GM12878 (cell line): Measurements from ENCODE around the gene ABHD14A.

Experiments
- ATF7 ChIP-seq: fragments of 450-650 bp; IDR thresholded peaks from 2 replicates; pipeline ENCODE4 v1.6.1; 2016; ENCODE audit warnings: low read depth, mild to moderate bottlenecking
- CBX3 ChIP-seq: fragments of 200-600 bp; sonication (generic); IDR thresholded peaks from 2 replicates; pipeline ENCODE4 v1.6.1; 2016; ENCODE audit warnings: low read depth, borderline replicate concordance
- EP300 ChIP-seq, 2 experiments: fragments of 150-350 bp in 1 of 2; IDR thresholded peaks; 2 replicates each; pipeline ENCODE4 v1.6.1; 2011 to 2012; ENCODE audit warnings: low read depth in 2 of 2, low read length in 2 of 2, borderline replicate concordance in 1 of 2, improper control_type of control experiment in 1 of 2, inconsistent platforms in 1 of 2; ENCODE audit not compliant: control insufficient read depth in 1 of 2
- KLF5 ChIP-seq: fragments of 450-650 bp; IDR thresholded peaks from 2 replicates; pipeline ENCODE4 v1.6.1; 2014; ENCODE audit warnings: mild to moderate bottlenecking; ENCODE audit not compliant: partially characterized antibody
- ZNF622 ChIP-seq: fragments of 450-650 bp; IDR thresholded peaks from 2 replicates; pipeline ENCODE4 v1.6.1; 2017; ENCODE audit warnings: mild to moderate bottlenecking, inconsistent platforms
- TF ChIP-seq, protein P1 (sequence below), 3 experiments: IDR thresholded peaks in 2 of 3; conservative IDR thresholded peaks in 1 of 3; 2 replicates each; pipeline ENCODE4 v1.5.1; 2011; ENCODE audit warnings: low read depth in 3 of 3, low read length in 3 of 3, mild to moderate bottlenecking in 3 of 3, control low read depth in 2 of 3, moderate library complexity in 2 of 3, inconsistent platforms in 1 of 3, mixed read lengths in 1 of 3; ENCODE audit not compliant: control insufficient read depth in 2 of 3, insufficient read depth in 1 of 3; ENCODE audit errors: extremely low read depth in 1 of 3
- TF ChIP-seq, protein P2 (sequence below): IDR thresholded peaks from 2 replicates; pipeline ENCODE4 v1.6.1; 2012; ENCODE audit warnings: mild to moderate bottlenecking, low read depth, low read length

DNA sequence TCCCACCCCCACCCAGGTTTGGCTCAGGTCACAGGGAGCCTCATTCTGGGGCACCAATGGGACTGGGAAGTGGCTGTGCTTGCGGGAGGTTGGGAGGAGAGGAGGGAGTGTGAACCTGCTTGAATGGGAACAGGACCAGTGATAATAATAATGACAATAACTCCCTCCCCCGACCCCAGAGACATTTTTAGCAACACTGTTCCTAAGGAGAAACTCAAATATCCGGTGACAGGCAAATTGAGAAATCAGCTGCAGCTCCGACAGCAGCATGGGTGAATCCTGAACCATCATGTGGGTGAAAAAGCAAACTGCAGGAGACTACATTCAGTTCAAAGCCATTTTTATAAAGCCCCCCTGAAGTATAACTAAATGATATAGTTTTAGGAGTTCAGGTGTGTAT is 32.4 kb downstream of the ABHD14A start:
- TF ChIP-seq, protein P1, sequence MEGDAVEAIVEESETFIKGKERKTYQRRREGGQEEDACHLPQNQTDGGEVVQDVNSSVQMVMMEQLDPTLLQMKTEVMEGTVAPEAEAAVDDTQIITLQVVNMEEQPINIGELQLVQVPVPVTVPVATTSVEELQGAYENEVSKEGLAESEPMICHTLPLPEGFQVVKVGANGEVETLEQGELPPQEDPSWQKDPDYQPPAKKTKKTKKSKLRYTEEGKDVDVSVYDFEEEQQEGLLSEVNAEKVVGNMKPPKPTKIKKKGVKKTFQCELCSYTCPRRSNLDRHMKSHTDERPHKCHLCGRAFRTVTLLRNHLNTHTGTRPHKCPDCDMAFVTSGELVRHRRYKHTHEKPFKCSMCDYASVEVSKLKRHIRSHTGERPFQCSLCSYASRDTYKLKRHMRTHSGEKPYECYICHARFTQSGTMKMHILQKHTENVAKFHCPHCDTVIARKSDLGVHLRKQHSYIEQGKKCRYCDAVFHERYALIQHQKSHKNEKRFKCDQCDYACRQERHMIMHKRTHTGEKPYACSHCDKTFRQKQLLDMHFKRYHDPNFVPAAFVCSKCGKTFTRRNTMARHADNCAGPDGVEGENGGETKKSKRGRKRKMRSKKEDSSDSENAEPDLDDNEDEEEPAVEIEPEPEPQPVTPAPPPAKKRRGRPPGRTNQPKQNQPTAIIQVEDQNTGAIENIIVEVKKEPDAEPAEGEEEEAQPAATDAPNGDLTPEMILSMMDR (IDR thresholded peaks at IDR 0.05 in 2 of 3, conservative IDR thresholded peaks at IDR 0.05 in 1 of 3; ENCODE audit: control insufficient read depth in 2 of 3, extremely low read depth in 1 of 3, insufficient read depth in 1 of 3, low read depth in 3 of 3, low read length in 3 of 3), result no peak
- TF ChIP-seq EP300 (IDR thresholded peaks at IDR 0.05; ENCODE audit: borderline replicate concordance in 1 of 2, control insufficient read depth in 1 of 2, low read depth in 2 of 2, low read length in 2 of 2), result no peak
- TF ChIP-seq, protein P2, sequence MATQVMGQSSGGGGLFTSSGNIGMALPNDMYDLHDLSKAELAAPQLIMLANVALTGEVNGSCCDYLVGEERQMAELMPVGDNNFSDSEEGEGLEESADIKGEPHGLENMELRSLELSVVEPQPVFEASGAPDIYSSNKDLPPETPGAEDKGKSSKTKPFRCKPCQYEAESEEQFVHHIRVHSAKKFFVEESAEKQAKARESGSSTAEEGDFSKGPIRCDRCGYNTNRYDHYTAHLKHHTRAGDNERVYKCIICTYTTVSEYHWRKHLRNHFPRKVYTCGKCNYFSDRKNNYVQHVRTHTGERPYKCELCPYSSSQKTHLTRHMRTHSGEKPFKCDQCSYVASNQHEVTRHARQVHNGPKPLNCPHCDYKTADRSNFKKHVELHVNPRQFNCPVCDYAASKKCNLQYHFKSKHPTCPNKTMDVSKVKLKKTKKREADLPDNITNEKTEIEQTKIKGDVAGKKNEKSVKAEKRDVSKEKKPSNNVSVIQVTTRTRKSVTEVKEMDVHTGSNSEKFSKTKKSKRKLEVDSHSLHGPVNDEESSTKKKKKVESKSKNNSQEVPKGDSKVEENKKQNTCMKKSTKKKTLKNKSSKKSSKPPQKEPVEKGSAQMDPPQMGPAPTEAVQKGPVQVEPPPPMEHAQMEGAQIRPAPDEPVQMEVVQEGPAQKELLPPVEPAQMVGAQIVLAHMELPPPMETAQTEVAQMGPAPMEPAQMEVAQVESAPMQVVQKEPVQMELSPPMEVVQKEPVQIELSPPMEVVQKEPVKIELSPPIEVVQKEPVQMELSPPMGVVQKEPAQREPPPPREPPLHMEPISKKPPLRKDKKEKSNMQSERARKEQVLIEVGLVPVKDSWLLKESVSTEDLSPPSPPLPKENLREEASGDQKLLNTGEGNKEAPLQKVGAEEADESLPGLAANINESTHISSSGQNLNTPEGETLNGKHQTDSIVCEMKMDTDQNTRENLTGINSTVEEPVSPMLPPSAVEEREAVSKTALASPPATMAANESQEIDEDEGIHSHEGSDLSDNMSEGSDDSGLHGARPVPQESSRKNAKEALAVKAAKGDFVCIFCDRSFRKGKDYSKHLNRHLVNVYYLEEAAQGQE, result no peak
- TF ChIP-seq ZNF622, result no peak
- TF ChIP-seq CBX3, result no peak
- TF ChIP-seq ATF7, result no peak
- no peak for TF ChIP-seq KLF5
